GM18507 (cell line): ENCODE data around the gene TOMM7.
A peak's percentile ranks its signal among the peaks of the same experiment; 100 is the strongest.
"Not testable (repeated sequence)": the region's sequence is repeated elsewhere in the genome, so short reads cannot be mapped to it uniquely, and the experiment has no call there.

Source experiments
- DNase-seq: peaks from one replicate; pipeline ENCODE4 v3.0.0; 2011; ENCODE audit warnings: low read depth; ENCODE audit not compliant: insufficient read length; ENCODE audit errors: extremely low spot score
- FAIRE-seq: peaks from 2 replicates; lab custom pipeline; 2011; peaks lifted over from hg19 to GRCh38; lab: Jason Lieb, UNC

The TOMM7 gene

GRCh38 chr7:22791204-22792158 is 31.2 kb downstream of the TOMM7 start:
- no peak for DNase-seq
- no peak for FAIRE-seq

GRCh38 chr7:22790640-22791039 is 32.0 kb downstream of the TOMM7 start:
- FAIRE-seq, DNase-seq: not testable (repeated sequence)

- no peak for FAIRE-seq
Observed at GRCh38 chr7:22787951-22788350, 34.7 kb downstream of the TOMM7 start.

GRCh38 chr7:22786290-22786932 is 36.2 kb downstream of the TOMM7 start:
- DNase-seq (no peak), FAIRE-seq (no peak)

More at GRCh38 chr7:22787951-22788350, 34.7 kb downstream of the TOMM7 start:
- DNase-seq = no peak

- FAIRE-seq (no peak), DNase-seq (no peak)
Observed at GRCh38 chr7:22784346-22784745, 38.3 kb downstream of the TOMM7 start.

- DNase-seq (no peak), FAIRE-seq (no peak)
Observed at GRCh38 chr7:22783421-22783820, 39.2 kb downstream of the TOMM7 start.

GRCh38 chr7:22782616-22783232 is 39.9 kb downstream of the TOMM7 start:
- DNase-seq (peak; percentile 64), FAIRE-seq (peak; percentile 90)

- no peak for DNase-seq
Observed at GRCh38 chr7:22781230-22781711, 41.4 kb downstream of the TOMM7 start.

GRCh38 chr7:22779730-22780323 is 42.8 kb downstream of the TOMM7 start:
- not testable (repeated sequence) for DNase-seq, FAIRE-seq

More at GRCh38 chr7:22781230-22781711, 41.4 kb downstream of the TOMM7 start:
- FAIRE-seq = no peak

- DNase-seq = no peak
- no peak for FAIRE-seq
Observed at GRCh38 chr7:22776964-22777363, 45.7 kb downstream of the TOMM7 start.

GRCh38 chr7:22772885-22773284 is 49.8 kb downstream of the TOMM7 start:
- FAIRE-seq = no peak
- DNase-seq = no peak

- FAIRE-seq (no peak), DNase-seq (no peak)
Observed at GRCh38 chr7:22771872-22772228, 50.8 kb downstream of the TOMM7 start.

- DNase-seq = no peak
- FAIRE-seq = no peak
Observed at GRCh38 chr7:22771194-22771871, 51.3 kb downstream of the TOMM7 start.

- peak; percentile 7 for DNase-seq
- peak; percentile 70 for FAIRE-seq
Observed at GRCh38 chr7:22765609-22766008, 57.0 kb downstream of the TOMM7 start.
